HG02571 (cell line): Measurements from ENCODE around the gene MDK.
A peak's percentile ranks its signal among the peaks of the same experiment; 100 is the strongest.

ENCODE experiments used
- ATAC-seq: cut with Tn5 transposase; IDR thresholded peaks from one replicate; pipeline ENCODE4 v1.9.1; 2021; ENCODE audit warnings: mild to moderate bottlenecking, moderate library complexity; ENCODE audit not compliant: unreplicated experiment

The MDK gene

DNA sequence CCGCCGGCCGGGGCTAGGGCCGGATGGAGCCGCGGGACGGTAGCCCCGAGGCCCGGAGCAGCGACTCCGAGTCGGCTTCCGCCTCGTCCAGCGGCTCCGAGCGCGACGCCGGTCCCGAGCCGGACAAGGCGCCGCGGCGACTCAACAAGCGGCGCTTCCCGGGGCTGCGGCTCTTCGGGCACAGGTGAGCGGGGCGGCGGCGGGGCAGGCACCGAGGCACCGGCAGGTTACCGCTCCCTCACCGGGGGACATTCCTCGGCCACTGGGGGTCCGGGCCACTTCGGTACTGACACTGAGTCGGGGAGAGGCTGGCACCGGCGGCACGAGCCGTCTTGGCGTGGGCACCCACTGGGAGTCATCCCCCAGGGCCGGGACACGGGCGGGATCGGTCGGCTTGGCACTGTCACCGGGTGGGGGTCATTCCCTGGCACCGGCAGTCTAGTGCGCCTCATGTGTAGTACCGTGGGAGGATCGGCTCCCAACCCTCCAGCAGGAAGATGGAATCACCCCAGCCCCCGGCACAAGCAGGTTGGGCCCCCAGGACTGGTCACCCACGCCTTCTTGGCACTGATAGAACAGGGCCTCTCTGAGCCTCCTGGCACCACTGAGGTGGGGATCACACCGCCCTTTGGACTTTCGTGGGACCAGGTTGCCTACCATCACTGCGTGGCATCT is 33.7 kb upstream of the MDK start:
- ATAC-seq: peak; percentile 13

DNA sequence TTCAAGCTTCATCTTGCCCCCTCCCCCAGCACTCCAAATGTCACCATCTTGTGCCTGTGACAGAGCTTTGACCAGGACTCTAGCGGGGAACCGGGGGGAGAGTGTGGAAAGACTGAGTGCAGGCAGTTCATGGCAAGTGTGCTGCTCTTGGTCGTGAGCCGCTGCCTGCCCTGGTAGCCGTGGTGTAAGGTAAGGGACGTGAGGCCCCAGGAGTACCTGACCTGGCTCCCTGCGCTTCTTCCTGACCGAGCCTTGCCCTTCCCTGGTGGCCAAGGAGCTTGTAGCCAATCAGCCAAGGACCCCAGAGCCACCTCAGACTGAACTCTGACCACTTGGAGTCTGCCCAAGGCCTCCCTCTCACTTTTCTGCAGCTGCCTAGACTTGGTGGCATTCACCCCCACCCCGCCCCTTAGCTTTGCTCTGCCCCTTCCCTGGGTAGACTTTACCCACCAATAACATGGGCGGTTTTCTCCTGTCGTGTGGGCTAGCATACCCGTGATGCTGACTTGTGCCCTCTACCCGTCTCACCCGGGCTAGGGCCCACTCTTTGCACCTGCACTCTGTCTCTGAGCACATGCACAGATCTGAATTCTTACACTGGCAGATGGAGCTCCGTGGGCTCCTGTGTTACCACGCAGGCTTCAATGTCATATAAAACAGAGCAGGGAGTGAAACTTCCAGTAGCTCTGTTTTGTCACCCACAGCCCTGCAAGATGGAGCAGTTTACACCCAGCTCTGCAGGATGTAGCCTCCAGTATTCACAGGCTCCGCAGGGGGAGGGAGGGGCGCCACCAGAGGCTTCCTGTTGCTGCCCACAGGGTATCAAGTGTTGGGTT is 32.7 kb upstream of the MDK start:
- ATAC-seq: no peak

DNA sequence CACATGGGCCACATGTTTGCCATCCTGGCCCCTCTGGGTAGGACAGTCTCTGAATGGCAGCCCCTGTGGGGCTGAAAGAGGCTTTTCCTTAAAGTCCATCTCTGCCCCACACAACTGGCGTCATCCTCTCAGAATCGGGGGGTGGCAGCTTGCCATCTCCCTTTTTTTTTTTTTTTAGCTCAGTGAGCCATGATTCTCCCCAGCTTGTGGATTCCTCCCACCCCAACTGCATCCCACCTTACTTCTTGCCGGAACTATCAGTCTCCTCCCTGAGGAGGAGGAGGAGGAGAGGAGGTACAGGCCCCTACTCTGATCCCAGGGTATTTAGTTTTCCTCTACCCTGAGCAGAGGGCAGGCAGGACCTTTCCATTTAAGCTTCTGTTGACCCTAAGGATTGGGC is 30.8 kb upstream of the MDK start:
- no peak for ATAC-seq

DNA sequence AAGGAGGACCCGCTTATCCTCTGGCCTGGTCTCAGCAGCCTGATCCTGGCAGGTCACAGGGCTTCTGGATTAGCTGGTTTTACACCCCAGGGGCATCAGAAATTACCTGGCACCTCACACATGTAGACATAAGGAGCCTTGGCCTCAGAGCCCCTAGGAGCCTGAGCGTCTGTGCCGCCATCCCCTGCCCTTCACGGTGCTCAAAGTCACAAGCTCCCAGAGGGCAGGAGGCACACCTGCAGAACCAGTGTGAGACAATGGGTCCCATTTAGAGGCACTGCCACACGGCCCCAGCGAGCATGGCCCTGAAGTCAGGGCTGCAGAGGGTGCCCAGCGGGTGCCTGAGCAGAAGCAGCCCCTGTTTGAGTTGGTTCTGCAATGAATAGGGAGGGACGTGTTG is 30.3 kb upstream of the MDK start:
- no peak for ATAC-seq

DNA sequence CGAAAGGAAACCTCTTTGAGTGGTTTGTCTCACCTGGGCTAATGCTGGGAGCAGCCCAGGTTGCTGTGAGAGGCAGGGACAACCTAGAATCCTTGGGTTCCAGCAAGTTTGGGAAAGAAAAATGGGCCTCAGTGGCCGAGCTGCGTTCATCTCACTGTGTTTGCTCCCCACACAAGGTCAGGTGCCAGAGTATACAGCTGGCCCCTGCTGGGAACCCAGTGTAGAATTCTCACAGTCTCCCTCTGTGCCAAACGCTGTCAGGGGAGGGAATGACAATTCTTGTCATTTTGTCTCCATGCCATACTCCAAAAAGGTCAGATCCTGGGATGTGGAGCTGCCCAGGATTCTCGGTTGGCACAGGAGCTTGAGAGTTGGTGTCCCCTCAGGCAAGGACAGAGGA is 29.9 kb upstream of the MDK start:
- no peak for ATAC-seq

DNA sequence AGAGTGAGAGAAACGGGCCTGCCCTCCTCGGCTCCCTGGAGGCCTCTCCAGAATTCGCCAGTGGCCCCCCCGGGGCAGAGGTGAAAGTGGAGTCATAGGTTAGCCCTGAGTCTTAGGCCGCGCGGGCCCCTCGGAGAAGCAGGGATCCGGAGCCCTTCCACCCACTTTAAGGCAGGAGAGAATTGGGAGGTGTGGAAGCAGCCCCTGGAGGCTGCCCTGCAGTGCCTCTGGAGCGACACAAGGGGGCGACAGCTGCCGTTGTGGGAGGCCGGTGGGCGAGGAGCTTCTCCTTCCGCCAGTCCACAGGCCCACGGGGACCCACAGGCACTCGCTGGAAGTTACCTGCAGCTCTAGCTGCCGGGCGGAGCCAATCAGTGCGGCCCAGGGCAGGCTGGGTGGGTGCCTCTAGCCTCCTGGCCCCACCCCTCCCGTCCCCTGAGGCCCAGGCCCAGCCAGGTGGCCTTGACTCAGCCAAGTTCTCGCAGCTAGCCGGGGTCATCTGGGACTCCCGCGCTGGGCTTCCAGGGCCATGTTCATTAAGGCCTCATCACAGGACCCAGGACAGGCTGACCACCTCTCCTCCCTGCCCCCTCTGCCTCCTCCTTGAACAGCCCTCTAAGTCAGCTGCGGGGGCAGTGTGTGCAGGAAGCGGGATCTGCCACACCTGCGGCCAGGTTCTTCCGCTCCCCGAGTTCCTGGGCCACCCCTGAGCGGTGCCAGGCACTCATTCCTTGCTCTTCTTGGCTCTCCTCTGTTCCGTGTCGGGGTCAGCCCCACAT is 29.2 kb upstream of the MDK start:
- no peak for ATAC-seq

DNA sequence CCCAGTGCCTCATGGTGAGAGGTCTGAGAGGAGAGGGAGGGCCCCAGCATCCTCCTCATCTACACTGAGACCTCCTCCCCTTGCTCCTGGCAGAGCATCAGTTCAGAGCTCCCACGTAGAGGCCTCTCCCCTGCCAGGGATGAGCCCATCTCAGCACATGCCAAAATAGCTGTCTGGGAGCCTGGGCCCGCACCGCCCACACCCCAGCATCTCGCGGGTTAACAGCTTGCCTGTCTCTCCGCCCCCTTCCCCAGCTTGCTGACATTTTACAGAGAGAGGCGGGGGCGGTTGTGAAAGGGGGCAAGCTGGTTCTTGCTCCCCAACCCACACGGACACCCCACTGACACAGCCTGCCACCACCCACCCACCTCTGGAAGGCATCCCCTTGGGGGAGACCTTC is 27.8 kb upstream of the MDK start:
- ATAC-seq: no peak

DNA sequence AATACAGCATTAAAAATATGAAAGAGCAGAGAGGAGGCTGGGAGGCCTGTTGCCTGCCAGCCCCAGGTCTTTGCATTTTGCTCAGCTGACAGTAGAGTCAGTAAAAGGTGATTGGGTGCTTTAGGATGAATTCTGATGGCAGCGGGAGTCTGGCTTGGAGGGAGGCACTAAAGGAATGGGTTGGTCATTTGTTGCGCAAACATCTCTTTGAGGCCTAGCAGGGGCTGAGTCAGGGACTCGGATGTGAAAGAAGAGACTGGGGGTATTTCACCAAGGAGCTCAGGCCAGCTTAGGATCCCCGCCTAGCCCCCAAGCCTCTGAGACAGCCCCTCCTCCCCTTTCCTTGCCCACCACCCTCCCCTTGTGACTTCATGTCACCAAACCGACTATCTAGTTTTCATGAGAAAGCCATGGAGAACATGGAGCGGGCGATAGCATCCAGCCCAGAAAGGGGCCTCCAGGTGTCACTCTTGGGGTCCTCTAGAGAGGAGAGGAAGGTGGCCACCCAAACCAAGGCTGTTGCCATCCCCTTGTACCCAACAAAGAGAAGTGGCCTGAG is 24.5 kb upstream of the MDK start:
- no peak for ATAC-seq

DNA sequence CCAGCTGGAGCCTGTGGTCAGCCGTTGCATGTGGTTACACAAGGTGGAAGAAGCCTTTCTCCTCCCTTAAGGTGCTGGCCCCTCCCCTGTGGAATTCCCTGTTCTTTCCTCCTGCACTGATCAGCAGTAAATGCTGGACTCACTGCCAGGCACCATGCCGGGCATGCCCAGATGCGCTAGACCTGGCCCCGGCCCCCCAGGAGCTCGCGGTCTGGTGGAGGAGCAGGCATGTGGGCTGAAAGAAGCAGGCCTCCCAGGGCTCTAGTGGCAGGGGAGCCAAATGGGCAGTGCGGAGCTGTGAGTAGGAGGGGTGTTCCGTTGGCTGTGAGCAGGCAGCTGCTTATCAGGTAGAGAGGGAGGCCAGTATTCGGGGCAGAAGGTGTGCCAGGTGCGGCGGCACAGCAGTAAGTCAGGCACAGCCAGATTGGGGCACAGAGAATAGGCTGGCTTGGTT is 24.0 kb upstream of the MDK start:
- no peak for ATAC-seq

DNA sequence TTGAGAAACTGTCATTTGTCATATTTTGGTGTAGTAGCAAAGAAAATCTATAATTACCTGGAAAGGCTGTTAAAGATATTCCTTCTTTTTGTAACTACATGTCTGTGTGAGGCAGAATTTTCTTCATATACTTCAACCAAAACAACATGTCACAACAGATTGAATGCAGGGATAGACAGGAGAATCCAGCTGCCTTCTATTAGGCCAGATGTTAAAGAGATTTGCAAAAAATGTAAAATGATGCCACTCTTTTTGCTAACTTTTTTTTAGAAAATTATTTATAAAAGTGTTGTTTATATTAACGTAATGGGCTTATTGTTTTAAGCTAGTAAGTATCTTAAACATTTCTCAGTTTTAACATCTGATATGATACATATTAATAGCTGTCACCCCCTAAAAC is 21.5 kb upstream of the MDK start:
- no peak for ATAC-seq

DNA sequence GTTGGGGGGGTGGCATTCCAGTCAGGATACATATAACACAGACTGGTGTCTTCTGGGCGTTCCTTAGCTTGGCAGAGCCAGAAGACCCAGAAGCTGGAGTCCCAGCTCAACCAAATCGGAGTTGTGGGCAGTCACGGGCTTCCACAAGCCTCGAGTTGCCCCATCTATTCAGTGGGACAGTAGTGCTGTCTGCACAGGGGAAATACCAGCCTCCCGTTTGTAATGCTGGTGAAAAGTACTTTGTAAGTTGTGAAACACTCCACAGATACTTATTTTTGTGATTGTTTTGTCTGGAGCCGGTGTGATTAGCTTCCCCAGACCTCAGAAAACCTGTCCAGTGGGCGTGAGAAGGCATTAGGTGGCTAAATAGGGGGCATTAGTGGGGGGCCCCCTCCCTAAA is 20.6 kb upstream of the MDK start:
- ATAC-seq: no peak

DNA sequence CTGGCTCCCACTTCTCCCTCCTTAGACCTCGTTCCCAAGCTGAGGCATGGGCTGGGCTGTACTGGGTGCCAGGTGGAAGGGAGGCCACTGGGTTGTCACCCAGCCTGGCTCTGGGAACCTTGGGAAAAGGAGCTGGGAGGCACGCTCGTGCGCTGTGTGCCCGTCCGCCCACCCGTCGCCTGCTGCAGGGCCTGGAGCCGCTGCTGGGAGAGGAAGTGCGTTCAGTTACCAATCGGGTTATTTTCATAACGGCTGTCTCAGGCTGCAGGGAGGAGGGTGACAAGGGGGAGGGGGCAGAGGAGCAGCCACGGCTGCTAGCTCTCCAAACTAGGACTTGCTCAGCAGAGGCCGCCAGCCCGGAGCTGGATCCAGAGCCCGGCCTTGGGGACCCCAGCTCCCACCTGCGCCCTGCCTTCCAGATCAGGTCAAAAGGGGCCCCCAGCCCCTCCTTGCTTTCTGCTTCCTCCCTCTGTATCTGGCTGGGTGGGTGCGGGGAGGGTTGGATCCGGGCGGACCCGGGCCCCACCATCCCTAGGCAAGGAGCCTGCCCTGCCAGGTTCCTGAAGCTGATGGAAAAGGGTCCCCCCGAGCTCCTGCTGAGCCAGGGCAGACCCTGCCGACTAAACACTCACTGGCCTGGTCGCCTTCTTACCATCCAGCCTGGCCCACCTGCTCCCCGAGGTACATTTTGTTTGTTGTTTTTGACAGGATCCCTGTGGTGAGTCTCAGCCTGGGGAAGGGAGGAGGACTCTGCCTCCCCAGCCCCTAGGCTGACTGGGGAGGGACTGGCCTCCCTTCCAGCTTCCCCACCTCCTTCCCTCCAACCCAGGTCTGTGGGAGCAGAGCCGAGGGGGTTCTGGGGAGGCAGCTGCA is 19.9 kb upstream of the MDK start:
- ATAC-seq: peak; percentile 83

DNA sequence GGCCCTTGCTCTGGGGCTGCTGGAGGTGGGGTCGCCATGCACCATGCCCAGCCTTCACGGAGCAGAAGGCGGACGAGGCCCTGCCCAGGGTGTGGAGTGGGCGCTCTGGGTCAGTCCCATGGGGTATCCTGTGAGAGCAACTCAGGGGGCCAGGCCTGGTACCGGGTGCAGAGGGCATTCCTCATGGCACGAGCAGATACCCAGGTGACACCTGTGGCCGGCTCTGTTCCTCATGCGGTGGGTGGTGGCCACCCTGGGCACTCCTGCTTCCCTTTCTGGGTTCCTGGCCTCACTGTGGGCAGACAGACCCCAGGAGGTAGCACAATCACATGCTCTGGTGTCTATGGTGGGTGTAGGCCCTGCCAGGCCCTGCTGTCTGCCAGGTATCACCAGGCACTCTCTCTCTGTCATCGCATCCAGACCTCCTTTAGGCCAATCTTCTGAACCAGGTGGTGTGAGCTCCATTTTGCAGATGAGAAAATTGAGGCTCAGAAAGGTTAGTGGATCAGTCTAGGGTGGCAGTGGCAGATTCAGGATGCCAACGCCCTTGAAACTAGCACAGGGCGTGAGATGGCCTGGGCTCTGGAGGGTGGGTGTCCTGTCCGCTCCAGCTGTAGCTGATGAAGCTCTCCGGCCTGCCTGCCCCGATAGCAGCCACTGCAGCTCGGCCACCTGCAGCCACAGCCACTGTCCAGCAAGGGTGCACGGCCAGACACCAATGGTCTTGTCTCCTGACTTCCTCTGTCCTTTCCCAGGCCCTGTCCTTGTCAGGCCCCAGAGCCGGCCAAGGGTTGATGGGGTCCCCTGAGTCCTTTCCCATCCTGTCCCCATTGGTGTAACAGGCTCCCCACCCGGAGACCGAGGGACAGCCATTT is 19.1 kb upstream of the MDK start:
- ATAC-seq: no peak

DNA sequence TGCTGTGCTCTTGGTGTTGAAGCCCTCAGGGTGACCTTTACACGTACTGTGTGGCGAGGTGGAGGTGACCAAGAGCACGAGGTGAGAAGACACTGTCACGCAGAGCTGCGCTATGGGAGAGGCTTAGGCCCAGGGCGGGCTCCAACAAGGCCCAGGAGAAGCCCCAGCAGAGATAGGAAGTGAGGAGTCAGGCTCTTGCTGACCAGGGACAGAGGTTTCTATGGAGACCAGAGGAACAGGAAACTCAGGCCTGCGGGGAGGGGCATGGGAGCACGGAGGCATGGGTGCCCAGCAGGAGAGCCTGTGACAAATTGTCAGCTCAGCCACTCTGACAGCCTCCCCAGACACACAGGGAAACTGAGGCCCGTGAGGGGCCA is 18.4 kb upstream of the MDK start:
- ATAC-seq: no peak

DNA sequence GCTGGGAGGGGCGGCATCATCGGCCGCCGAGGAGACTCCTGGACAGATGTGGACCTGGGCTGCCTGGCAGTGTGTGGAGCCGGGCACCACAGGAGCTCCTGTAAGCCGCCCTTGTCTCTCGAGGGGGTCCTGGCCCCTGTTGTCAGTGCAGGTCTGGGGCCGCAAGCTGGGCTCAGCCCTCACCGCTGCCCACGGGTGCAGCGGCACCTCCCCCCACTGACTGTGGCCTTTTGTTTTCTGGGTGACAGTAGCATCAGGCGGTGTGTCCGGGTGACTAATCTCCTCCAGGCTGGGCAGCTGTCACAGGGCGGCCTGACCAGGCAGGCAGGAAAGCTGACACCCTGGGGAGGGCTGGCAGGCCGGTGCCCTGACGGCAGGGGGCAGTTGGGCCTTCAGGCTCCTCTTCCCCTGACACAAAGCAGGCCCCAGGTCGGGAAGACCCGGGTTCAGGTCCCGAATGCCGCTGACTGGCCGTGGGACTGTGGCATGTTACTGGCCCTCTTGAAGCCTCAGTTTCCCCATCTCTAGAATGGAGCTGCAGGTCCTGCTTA is 17.9 kb upstream of the MDK start:
- no peak for ATAC-seq

DNA sequence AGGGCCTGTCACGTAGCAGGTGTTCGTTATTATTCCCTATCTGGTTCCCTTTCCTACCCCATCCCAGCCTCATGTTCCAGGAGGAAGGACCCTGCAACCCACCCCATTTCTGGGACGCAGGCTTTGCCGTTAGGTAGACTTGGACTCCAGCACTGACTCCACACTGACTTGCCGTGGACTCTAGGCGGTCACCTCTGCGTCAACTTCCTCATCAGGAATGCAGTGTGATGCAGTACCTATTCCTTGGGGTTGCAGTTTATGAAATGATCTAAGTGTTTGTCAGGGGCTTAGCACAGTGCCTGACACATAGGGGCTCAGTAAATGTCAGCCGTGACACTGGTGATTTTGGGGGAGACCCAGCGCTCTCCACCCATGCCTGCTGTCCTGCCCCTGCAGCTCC is 17.4 kb upstream of the MDK start:
- ATAC-seq: no peak

DNA sequence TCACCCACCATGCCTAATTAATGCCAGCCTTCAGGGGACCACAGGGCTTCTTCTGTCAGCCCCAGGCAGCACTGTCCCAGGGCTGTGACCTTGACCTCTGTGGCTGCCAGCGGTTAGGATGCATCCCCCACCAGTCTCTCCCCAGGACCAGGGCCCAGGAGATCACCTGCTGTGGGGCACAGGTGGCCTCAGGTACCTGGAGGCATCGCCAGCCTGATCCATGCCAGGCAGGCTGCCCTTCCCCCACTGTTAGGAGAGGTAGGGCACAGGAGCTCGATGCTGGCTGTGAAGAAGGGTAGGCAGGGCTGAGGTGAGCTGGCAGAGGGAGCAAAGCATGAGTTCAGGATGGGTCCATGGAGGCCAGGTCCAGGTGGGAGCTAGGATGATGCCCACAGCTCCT is 16.7 kb upstream of the MDK start:
- ATAC-seq: no peak

DNA sequence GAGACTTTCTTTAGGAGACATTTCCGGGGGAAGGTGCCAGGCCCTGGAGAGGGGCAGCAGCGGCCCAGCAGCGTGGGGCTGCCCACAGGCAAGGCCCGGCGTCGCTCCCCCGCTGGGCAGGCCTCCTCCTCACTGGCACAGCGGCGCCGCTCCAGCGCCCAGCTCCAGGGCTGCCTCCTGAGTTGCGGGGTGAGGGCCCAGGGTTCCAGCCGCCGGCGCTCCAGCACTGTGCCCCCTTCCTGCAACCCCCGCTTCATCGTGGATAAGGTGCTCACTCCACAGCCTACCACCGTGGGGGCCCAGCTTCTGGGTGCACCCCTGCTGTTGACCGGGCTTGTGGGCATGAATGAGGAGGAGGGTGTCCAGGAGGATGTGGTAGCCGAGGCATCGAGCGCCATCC is 15.2 kb upstream of the MDK start:
- ATAC-seq: no peak

DNA sequence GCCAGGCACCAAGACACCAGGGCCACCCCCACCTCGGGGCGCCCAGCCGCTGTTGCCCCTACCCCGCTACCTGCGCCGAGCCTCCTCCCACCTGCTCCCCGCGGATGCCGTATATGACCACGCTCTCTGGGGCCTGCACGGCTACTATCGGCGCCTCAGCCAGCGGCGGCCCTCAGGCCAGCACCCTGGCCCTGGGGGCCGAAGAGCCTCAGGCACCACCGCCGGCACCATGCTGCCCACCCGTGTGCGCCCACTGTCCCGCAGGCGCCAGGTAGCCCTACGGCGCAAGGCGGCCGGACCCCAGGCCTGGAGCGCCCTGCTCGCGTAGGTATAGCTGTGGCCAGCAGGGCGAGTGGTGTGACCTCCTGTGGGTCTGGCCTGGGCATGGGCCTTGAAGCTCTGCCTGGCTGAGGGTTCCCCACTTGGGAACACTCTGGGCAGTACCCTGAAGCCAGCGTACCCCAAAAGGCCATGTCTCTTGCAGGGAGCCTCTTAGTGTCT is 14.8 kb upstream of the MDK start:
- ATAC-seq: no peak
